Measurements from ENCODE around the gene RECK.

Gene RECK

GRCh38 chr9:36007316-36007708, 29.4 kb upstream of the RECK start:
- Histone ChIP-seq H3K36me3 (replicated peaks; ENCODE audit: insufficient read depth, low read length) (no peaks in the 10 kb centered on the region), H3K27ac (ENCODE audit: low read length) (no peak overlapping the region), H2AFZ (ENCODE audit: low read length) (no peak overlapping the region), H3F3A (ENCODE audit: insufficient read depth, low read length) (no peaks in the 10 kb centered on the region), H4K20me1 (ENCODE audit: insufficient read depth, low read length) (no peaks in the 10 kb centered on the region), H3K4me1 (ENCODE audit: low read length) (peaks cover 9% of the 10 kb centered on the region), H3K4me3 (ENCODE audit: low read length) (no peak overlapping the region), H3K9ac (ENCODE audit: low read length) (no peak overlapping the region), H3K27me3 (replicated peaks; ENCODE audit: insufficient read depth, low read length) (no peaks in the 10 kb centered on the region), H3K9me3 (replicated peaks; ENCODE audit: insufficient read depth, low read length) (no peaks in the 10 kb centered on the region), H3K79me2 (ENCODE audit: low read length) (no peaks in the 10 kb centered on the region), H3K4me2 (ENCODE audit: low read depth, low read length) (no peak overlapping the region), H3K9me2 (replicated peaks; ENCODE audit: insufficient read depth, low read length) (no peaks in the 10 kb centered on the region)
- TF ChIP-seq CTCF (IDR thresholded peaks at IDR 0.05; ENCODE audit: low read length) (no peak), EZH2 (optimal IDR thresholded peaks at IDR 0.05; ENCODE audit: low read depth, low read length) (no peak), EZH2phosphoT487 (IDR thresholded peaks at IDR 0.05; ENCODE audit: low read length) (no peak)
- no peak for DNase-seq

- Histone ChIP-seq H3K9ac (ENCODE audit: low read length) (no peak overlapping the region), H3K9me2 (replicated peaks; ENCODE audit: insufficient read depth, low read length) (no peaks in the 10 kb centered on the region), H4K20me1 (ENCODE audit: insufficient read depth, low read length) (no peaks in the 10 kb centered on the region), H3K4me3 (ENCODE audit: low read length) (no peak overlapping the region), H3K36me3 (replicated peaks; ENCODE audit: insufficient read depth, low read length) (no peaks in the 10 kb centered on the region), H3F3A (ENCODE audit: insufficient read depth, low read length) (no peaks in the 10 kb centered on the region), H3K4me1 (ENCODE audit: low read length) (peaks cover 9% of the 10 kb centered on the region), H2AFZ (ENCODE audit: low read length) (no peak overlapping the region), H3K4me2 (ENCODE audit: low read depth, low read length) (no peak overlapping the region), H3K27me3 (replicated peaks; ENCODE audit: insufficient read depth, low read length) (no peaks in the 10 kb centered on the region), H3K9me3 (replicated peaks; ENCODE audit: insufficient read depth, low read length) (no peaks in the 10 kb centered on the region), H3K27ac (ENCODE audit: low read length) (no peak overlapping the region), H3K79me2 (ENCODE audit: low read length) (no peaks in the 10 kb centered on the region)
- TF ChIP-seq EZH2phosphoT487 (IDR thresholded peaks at IDR 0.05; ENCODE audit: low read length) = no peak
- TF ChIP-seq EZH2 (optimal IDR thresholded peaks at IDR 0.05; ENCODE audit: low read depth, low read length) = no peak
- TF ChIP-seq CTCF (IDR thresholded peaks at IDR 0.05; ENCODE audit: low read length) = no peak
- DNase-seq = no peak
Measured at GRCh38 chr9:36007852-36008251, 28.9 kb upstream of the RECK start.

GRCh38 chr9:36008774-36009300, 27.9 kb upstream of the RECK start:
- peak overlapping the region; percentile 17; the same call in 1 of the 2 replicates for H3K4me2 ChIP-seq (ENCODE audit: low read depth, low read length)
- no peaks in the 10 kb centered on the region for H3F3A ChIP-seq (ENCODE audit: insufficient read depth, low read length)

More at GRCh38 chr9:36008774-36009300, 27.9 kb upstream of the RECK start:
- no peaks in the 10 kb centered on the region for H3K27me3 ChIP-seq (replicated peaks; ENCODE audit: insufficient read depth, low read length)
- no peak overlapping the region for H3K27ac ChIP-seq (ENCODE audit: low read length)
- no peaks in the 10 kb centered on the region for H3K36me3 ChIP-seq (replicated peaks; ENCODE audit: insufficient read depth, low read length)
- peak; percentile 53 for DNase-seq
- no peaks in the 10 kb centered on the region for H3K9me2 ChIP-seq (replicated peaks; ENCODE audit: insufficient read depth, low read length)
- no peak overlapping the region for H3K4me3 ChIP-seq (ENCODE audit: low read length)
- TF ChIP-seq CTCF (IDR thresholded peaks at IDR 0.05; ENCODE audit: low read length) (peak; percentile 86), EZH2 (optimal IDR thresholded peaks at IDR 0.05; ENCODE audit: low read depth, low read length) (no peak)
- H4K20me1 ChIP-seq (ENCODE audit: insufficient read depth, low read length) = no peaks in the 10 kb centered on the region
- H3K79me2 ChIP-seq (ENCODE audit: low read length) = no peaks in the 10 kb centered on the region
- no peaks in the 10 kb centered on the region for H3K9me3 ChIP-seq (replicated peaks; ENCODE audit: insufficient read depth, low read length)
- H2AFZ ChIP-seq (ENCODE audit: low read length) = peak overlapping the region; percentile 65
- H3K4me1 ChIP-seq (ENCODE audit: low read length) = peaks cover 9% of the 10 kb centered on the region
- no peak overlapping the region for H3K9ac ChIP-seq (ENCODE audit: low read length)

Data from MM.1S (cell line).